Choroid plexus epithelial cell (primary cell): ENCODE results near the gene TWNK.
A peak's percentile ranks its signal among the peaks of the same experiment; 100 is the strongest.

ENCODE experiments used
- DNase-seq: peaks from one replicate; pipeline ENCODE4 v3.0.0-alpha.2; 2010; ENCODE audit warnings: low read depth
- H3K4me3 ChIP-seq: 2 replicates; pipeline ENCODE4 v1.5.1; 2011; ENCODE audit warnings: low read depth, mild to moderate bottlenecking, control low read depth, low read length, moderate library complexity
- CTCF ChIP-seq: conservative IDR thresholded peaks from 2 replicates; pipeline ENCODE4 v1.5.1; 2011; ENCODE audit warnings: low read depth, mild to moderate bottlenecking, control low read depth, inconsistent platforms, low read length, moderate library complexity

The TWNK gene

GRCh38 chr10:101011517-101012423, 24.4 kb downstream of the TWNK start:
- DNase-seq: no peak
- no peak overlapping the region for H3K4me3 ChIP-seq
- peak; percentile 64 for TF ChIP-seq CTCF

GRCh38 chr10:101012525-101013364, 25.4 kb downstream of the TWNK start:
- TF ChIP-seq CTCF: peak; percentile 78
- no peak overlapping the region for H3K4me3 ChIP-seq
- peak; percentile 92 for DNase-seq

- DNase-seq: no peak
- no peak overlapping the region for H3K4me3 ChIP-seq
- no peak for TF ChIP-seq CTCF
These were observed 26.1 kb downstream of the TWNK start for GRCh38 chr10:101013365-101013825.

- H3K4me3 ChIP-seq: no peak overlapping the region
- peak; percentile 74 for DNase-seq
- peak; percentile 97 for TF ChIP-seq CTCF
These were observed 27.0 kb downstream of the TWNK start for GRCh38 chr10:101014230-101014884.

GRCh38 chr10:101014966-101015581, 27.7 kb downstream of the TWNK start:
- TF ChIP-seq CTCF: no peak
- DNase-seq: peak; percentile 94
- no peak overlapping the region for H3K4me3 ChIP-seq

GRCh38 chr10:101015582-101015973, 28.2 kb downstream of the TWNK start:
- no peak overlapping the region for H3K4me3 ChIP-seq
- no peak for TF ChIP-seq CTCF
- DNase-seq: no peak
